Cerebellar cortex (tissue), 1 donor: ENCODE results near the gene CYTH1.

ENCODE experiments used
- DNase-seq: peaks from one replicate; pipeline ENCODE4 v3.0.0-alpha.2; 2015; ENCODE audit warnings: low spot score

CYTH1 gene

GRCh38 chr17:78669975-78670518 lies 112.0 kb downstream of the CYTH1 start:
- DNase-seq, result no peak

GRCh38 chr17:78669256-78669974 lies 112.7 kb downstream of the CYTH1 start:
- no peak for DNase-seq

- DNase-seq, result no peak
Observed at GRCh38 chr17:78668847-78669246, 113.2 kb downstream of the CYTH1 start.

GRCh38 chr17:78667741-78668640 lies 114.1 kb downstream of the CYTH1 start:
- no peak for DNase-seq

GRCh38 chr17:78667091-78667490 lies 115.0 kb downstream of the CYTH1 start:
- DNase-seq, result no peak

- no peak for DNase-seq
Observed at GRCh38 chr17:78665952-78666920, 115.8 kb downstream of the CYTH1 start.

- no peak for DNase-seq
Observed at GRCh38 chr17:78665387-78665951, 116.6 kb downstream of the CYTH1 start.

- no peak for DNase-seq
Observed at GRCh38 chr17:78664476-78665386, 117.3 kb downstream of the CYTH1 start.

- DNase-seq, result no peak
Observed at GRCh38 chr17:78661093-78661770, 120.8 kb downstream of the CYTH1 start.

- DNase-seq, result no peak
Observed at GRCh38 chr17:78659546-78659945, 122.5 kb downstream of the CYTH1 start.

- no peak for DNase-seq
Observed at GRCh38 chr17:78658281-78658785, 123.7 kb downstream of the CYTH1 start.

- no peak for DNase-seq
Observed at GRCh38 chr17:78655251-78655940, 126.7 kb downstream of the CYTH1 start.

- no peak for DNase-seq
Observed at GRCh38 chr17:78654325-78654724, 127.7 kb downstream of the CYTH1 start.

- no peak for DNase-seq
Observed at GRCh38 chr17:78653382-78653781, 128.7 kb downstream of the CYTH1 start.

- no peak for DNase-seq
Observed at GRCh38 chr17:78652913-78653312, 129.2 kb downstream of the CYTH1 start.

GRCh38 chr17:78652024-78652423 lies 130.0 kb downstream of the CYTH1 start:
- no peak for DNase-seq

- DNase-seq, result no peak
Observed at GRCh38 chr17:78651554-78651953, 130.5 kb downstream of the CYTH1 start.

- DNase-seq, result no peak
Observed at GRCh38 chr17:78650093-78650715, 131.9 kb downstream of the CYTH1 start.
